ENCODE results near the gene LIX1L. TPM values are rescaled to one million over a fixed set of nuclear protein-coding genes. Genes with fewer than 3 reads are reported as not detected.

Gene LIX1L
- total and polyA plus RNA-seq, 2 of the 13 experiments (the other 11 are each of a cell fraction or from before 2014, with no cell fraction given) = 8.1 to 24.9 TPM

DNA sequence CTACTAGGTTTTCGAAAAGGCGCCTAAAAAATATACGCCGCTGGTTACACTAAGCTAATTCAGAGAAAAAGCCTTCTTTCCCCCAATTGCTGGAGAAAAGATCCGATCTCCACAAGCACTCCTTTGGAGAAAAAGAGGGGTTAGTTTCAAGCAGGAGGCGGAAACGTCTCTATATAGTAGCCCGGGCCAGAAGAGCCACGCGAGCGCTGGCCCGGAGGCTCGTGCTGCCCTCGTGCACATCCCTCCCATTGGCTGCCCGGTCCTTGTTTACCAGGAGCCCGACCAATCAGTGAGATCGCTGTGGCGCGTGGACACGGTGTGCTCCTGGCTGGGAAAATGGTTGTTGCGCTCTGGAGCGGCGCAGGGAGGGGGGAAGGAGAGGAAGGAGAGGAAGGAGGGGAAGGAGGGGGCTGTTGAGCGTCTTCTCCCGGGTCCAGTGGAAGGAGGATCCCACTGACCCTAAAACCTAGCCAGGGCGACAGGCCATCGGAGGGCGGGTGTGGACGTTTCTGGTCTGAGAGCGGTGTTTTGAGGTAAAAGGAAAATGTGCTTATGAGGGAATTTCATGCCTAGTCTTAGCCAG is 38.7 kb upstream of the LIX1L start, which contains the start of gene TXNIP (continued):
- TF ChIP-seq, protein P1, sequence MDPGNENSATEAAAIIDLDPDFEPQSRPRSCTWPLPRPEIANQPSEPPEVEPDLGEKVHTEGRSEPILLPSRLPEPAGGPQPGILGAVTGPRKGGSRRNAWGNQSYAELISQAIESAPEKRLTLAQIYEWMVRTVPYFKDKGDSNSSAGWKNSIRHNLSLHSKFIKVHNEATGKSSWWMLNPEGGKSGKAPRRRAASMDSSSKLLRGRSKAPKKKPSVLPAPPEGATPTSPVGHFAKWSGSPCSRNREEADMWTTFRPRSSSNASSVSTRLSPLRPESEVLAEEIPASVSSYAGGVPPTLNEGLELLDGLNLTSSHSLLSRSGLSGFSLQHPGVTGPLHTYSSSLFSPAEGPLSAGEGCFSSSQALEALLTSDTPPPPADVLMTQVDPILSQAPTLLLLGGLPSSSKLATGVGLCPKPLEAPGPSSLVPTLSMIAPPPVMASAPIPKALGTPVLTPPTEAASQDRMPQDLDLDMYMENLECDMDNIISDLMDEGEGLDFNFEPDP (CRISPR knock-in tag; conservative IDR thresholded peaks at IDR 0.05) = 0 out of 2 replicates have a peak, but pooled peaks have one; percentile 88
- TF ChIP-seq ZNF747 (CRISPR knock-in tag; IDR thresholded peaks at IDR 0.05; ENCODE audit: borderline replicate concordance) = peak; percentile 81; the same call in 1 of the 2 replicates
- TF ChIP-seq, protein P2, sequence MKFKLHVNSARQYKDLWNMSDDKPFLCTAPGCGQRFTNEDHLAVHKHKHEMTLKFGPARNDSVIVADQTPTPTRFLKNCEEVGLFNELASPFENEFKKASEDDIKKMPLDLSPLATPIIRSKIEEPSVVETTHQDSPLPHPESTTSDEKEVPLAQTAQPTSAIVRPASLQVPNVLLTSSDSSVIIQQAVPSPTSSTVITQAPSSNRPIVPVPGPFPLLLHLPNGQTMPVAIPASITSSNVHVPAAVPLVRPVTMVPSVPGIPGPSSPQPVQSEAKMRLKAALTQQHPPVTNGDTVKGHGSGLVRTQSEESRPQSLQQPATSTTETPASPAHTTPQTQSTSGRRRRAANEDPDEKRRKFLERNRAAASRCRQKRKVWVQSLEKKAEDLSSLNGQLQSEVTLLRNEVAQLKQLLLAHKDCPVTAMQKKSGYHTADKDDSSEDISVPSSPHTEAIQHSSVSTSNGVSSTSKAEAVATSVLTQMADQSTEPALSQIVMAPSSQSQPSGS (CRISPR knock-in tag; IDR thresholded peaks at IDR 0.05) = peak; percentile 78
- no peak for TF ChIP-seq HDAC6 (IDR thresholded peaks at IDR 0.05; ENCODE audit: low read depth, low read length)
- TF ChIP-seq CHD2 (IDR thresholded peaks at IDR 0.05; ENCODE audit: low read depth, low read length) = peak; percentile 70
- no peak for TF ChIP-seq FOXM1 (CRISPR knock-in tag; IDR thresholded peaks at IDR 0.05)
- TF ChIP-seq, protein P3, sequence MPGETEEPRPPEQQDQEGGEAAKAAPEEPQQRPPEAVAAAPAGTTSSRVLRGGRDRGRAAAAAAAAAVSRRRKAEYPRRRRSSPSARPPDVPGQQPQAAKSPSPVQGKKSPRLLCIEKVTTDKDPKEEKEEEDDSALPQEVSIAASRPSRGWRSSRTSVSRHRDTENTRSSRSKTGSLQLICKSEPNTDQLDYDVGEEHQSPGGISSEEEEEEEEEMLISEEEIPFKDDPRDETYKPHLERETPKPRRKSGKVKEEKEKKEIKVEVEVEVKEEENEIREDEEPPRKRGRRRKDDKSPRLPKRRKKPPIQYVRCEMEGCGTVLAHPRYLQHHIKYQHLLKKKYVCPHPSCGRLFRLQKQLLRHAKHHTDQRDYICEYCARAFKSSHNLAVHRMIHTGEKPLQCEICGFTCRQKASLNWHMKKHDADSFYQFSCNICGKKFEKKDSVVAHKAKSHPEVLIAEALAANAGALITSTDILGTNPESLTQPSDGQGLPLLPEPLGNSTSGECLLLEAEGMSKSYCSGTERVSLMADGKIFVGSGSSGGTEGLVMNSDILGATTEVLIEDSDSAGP (CRISPR knock-in tag; IDR thresholded peaks at IDR 0.05; ENCODE audit: borderline replicate concordance) = peak; percentile 91; the same call in 1 of the 2 replicates
- peak; percentile 72 for TF ChIP-seq RBFOX2 (IDR thresholded peaks at IDR 0.05; ENCODE audit: low read depth, low read length)
- no peak; the same call in 1 of the 2 replicates for TF ChIP-seq ZNF333 (CRISPR knock-in tag; IDR thresholded peaks at IDR 0.05; ENCODE audit: borderline replicate concordance)
- TF ChIP-seq ZC3H13 (CRISPR knock-in tag; IDR thresholded peaks at IDR 0.05) = 0 out of 2 replicates have a peak, but pooled peaks have one; percentile 50
- TF ChIP-seq, protein P4, sequence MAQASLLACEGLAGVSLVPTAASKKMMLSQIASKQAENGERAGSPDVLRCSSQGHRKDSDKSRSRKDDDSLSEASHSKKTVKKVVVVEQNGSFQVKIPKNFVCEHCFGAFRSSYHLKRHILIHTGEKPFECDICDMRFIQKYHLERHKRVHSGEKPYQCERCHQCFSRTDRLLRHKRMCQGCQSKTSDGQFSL (CRISPR knock-in tag; IDR thresholded peaks at IDR 0.05) = no peak
- TF ChIP-seq GATAD1 (CRISPR knock-in tag; IDR thresholded peaks at IDR 0.05) = peak; percentile 59
- no peak for TF ChIP-seq ZBTB42 (CRISPR knock-in tag; IDR thresholded peaks at IDR 0.05)
- TF ChIP-seq SPEN (CRISPR knock-in tag; IDR thresholded peaks at IDR 0.05; ENCODE audit: low read depth) = peak; percentile 99; the same call in 1 of the 2 replicates
- TF ChIP-seq, protein P5, sequence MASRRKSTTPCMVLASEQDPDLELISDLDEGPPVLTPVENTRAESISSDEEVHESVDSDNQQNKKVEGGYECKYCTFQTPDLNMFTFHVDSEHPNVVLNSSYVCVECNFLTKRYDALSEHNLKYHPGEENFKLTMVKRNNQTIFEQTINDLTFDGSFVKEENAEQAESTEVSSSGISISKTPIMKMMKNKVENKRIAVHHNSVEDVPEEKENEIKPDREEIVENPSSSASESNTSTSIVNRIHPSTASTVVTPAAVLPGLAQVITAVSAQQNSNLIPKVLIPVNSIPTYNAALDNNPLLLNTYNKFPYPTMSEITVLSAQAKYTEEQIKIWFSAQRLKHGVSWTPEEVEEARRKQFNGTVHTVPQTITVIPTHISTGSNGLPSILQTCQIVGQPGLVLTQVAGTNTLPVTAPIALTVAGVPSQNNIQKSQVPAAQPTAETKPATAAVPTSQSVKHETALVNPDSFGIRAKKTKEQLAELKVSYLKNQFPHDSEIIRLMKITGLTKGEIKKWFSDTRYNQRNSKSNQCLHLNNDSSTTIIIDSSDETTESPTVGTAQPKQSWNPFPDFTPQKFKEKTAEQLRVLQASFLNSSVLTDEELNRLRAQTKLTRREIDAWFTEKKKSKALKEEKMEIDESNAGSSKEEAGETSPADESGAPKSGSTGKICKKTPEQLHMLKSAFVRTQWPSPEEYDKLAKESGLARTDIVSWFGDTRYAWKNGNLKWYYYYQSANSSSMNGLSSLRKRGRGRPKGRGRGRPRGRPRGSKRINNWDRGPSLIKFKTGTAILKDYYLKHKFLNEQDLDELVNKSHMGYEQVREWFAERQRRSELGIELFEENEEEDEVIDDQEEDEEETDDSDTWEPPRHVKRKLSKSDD (CRISPR knock-in tag; IDR thresholded peaks at IDR 0.05; ENCODE audit: low read depth) = peak; percentile 84
- TF ChIP-seq MYC (CRISPR knock-in tag; IDR thresholded peaks at IDR 0.05; ENCODE audit: borderline replicate concordance) = peak; percentile 83; the same call in 1 of the 2 replicates
- TF ChIP-seq, protein P6, sequence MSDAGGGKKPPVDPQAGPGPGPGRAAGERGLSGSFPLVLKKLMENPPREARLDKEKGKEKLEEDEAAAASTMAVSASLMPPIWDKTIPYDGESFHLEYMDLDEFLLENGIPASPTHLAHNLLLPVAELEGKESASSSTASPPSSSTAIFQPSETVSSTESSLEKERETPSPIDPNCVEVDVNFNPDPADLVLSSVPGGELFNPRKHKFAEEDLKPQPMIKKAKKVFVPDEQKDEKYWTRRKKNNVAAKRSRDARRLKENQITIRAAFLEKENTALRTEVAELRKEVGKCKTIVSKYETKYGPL (CRISPR knock-in tag; IDR thresholded peaks at IDR 0.05) = no peak
- TF ChIP-seq NR1H2 (CRISPR knock-in tag; IDR thresholded peaks at IDR 0.05; ENCODE audit: borderline replicate concordance, low read depth) = no peak
- TF ChIP-seq NFATC3 (CRISPR knock-in tag; IDR thresholded peaks at IDR 0.05) = no peak
- peak; percentile 94 for TF ChIP-seq POGZ (CRISPR knock-in tag; IDR thresholded peaks at IDR 0.05)
- no peak for TF ChIP-seq ZNF850 (CRISPR knock-in tag; conservative IDR thresholded peaks at IDR 0.05)

Data from HepG2 (cell line).